Measurements from ENCODE around the gene DLGAP1. TPM values are rescaled to one million over a fixed set of nuclear protein-coding genes. Genes with fewer than 3 reads are reported as not detected.

The DLGAP1 gene
- total and polyA plus RNA-seq, 2 of the 8 experiments (the other 6 are each of a cell fraction or from before 2014, with no cell fraction given): 11.8 to 16.9 TPM

- CTCF ChIA-PET (ENCODE audit: partially characterized antibody): interaction anchor here (1.0 to 2.0 kb wide), 4 partner anchors 11 to 171 kb away, joined by 3 to 6 read pairs (median 4); no protein-coding TSS in a partner anchor
- 85% methylated on average over 3 of the region's 3 CpGs; no CpG with 5 or more reads in 1 of the 2 experiments for WGBS, 2 experiments (ENCODE audit: extremely low coverage in 1 of 2, insufficient coverage in 1 of 2, insufficient read length in 1 of 2, insufficient replicate concordance in 2 of 2, low coverage in 1 of 2, low lambda C conversion rate in 2 of 2, missing lambda C conversion rate in 1 of 2)
- Histone ChIP-seq H4K5ac (ENCODE audit: insufficient read length, low read depth, low read length) (no peak overlapping the region), H3K9ac (replicated peaks in 1 of 4; ENCODE audit: extremely low read depth in 1 of 4, low read depth in 3 of 4, low read length in 3 of 4) (no peak overlapping the region), H3K4me2 (ENCODE audit: insufficient read depth in 1 of 2, low read depth in 2 of 2, low read length in 2 of 2) (0 out of 4 replicates have a peak overlapping the region, but pooled peaks of 1 of the 2 experiments have one; percentile 29), H2AFZ (ENCODE audit: low read length) (no peak overlapping the region), H3K23ac (ENCODE audit: insufficient read length) (no peak overlapping the region), H4K8ac (ENCODE audit: extremely low read depth, insufficient read depth, low read length) (no peak overlapping the region), H2BK20ac (ENCODE audit: low read length) (no peak overlapping the region), H3K56ac (replicated peaks; ENCODE audit: insufficient read length, low read depth, low read length) (no peak overlapping the region), H3K27ac (ENCODE audit: low read depth, low read length) (no peak overlapping the region), H3K4me1 (replicated peaks in 1 of 4; ENCODE audit: control insufficient read depth in 3 of 4, insufficient read depth in 4 of 4, low read length in 3 of 4) (peaks cover 0 to 4% (median 1%) of the 10 kb centered on the region in 4 experiments; a peak in 3 of 7 replicates), H2BK12ac (ENCODE audit: low read depth, low read length) (no peak overlapping the region), H2BK15ac (ENCODE audit: low read length) (no peak overlapping the region), H2BK120ac (replicated peaks; ENCODE audit: low read depth, low read length) (no peak overlapping the region), H2AK5ac (ENCODE audit: low read depth, low read length) (no peak overlapping the region), H3K18ac (ENCODE audit: extremely low read depth, low read length) (no peak overlapping the region; the same call in 1 of the 2 replicates), H4K91ac (replicated peaks; ENCODE audit: insufficient read length, low read length) (no peak overlapping the region), H3K23me2 (ENCODE audit: low read depth, low read length) (no peaks in the 10 kb centered on the region), H2BK5ac (ENCODE audit: low read depth, low read length) (no peak overlapping the region), H3K79me1 (ENCODE audit: low read depth, low read length) (no peaks in the 10 kb centered on the region), H3K4ac (replicated peaks; ENCODE audit: insufficient read length, low read depth, low read length) (no peak overlapping the region), H3K27me3 (replicated peaks in 1 of 4; ENCODE audit: control insufficient read depth in 3 of 4, extremely low read depth in 1 of 4, insufficient read depth in 3 of 4, low read length in 3 of 4) (no peaks in the 10 kb centered on the region), H4K20me1 (replicated peaks in 1 of 2; ENCODE audit: control insufficient read depth in 1 of 2, insufficient read depth in 2 of 2, low read length in 2 of 2) (no peaks in the 10 kb centered on the region), H3K14ac (ENCODE audit: insufficient read length) (no peak overlapping the region), H3K9me3 (ENCODE audit: insufficient read depth in 2 of 2, low read depth in 1 of 2, low read length in 1 of 2) (no peaks in the 10 kb centered on the region), H3K79me2 (ENCODE audit: control insufficient read depth in 1 of 2, insufficient read depth in 2 of 2, low read length in 2 of 2) (no peaks in the 10 kb centered on the region), H3K4me3 (ENCODE audit: extremely low read depth in 1 of 4, insufficient read depth in 2 of 4, low read depth in 3 of 4, low read length in 4 of 4) (peak overlapping the region in 1 of 4 experiments; percentile 20; a peak in 1 of 8 replicates), H3K36me3 (ENCODE audit: control insufficient read depth in 2 of 4, insufficient read depth in 4 of 4, low read length in 3 of 4) (peaks cover 0 to 7% (median 0%) of the 10 kb centered on the region in 4 experiments; a peak in 2 of 8 replicates)
- DNase-seq (ENCODE audit: low read depth in 1 of 2, low spot score in 2 of 2): no peak
- FAIRE-seq: no peak
- POLR2A ChIA-PET (ENCODE audit: partially characterized antibody): no interaction called here
- TF ChIP-seq HDAC2 (IDR thresholded peaks at IDR 0.05; ENCODE audit: borderline replicate concordance in 1 of 2, low read depth in 2 of 2, low read length in 2 of 2) (no peak), USF2 (IDR thresholded peaks at IDR 0.05; ENCODE audit: low read length) (no peak), CREB1 (IDR thresholded peaks at IDR 0.05) (no peak), EZH2 (IDR thresholded peaks at IDR 0.05; ENCODE audit: low read depth, low read length, severe bottlenecking) (no peak), KDM1A (IDR thresholded peaks at IDR 0.05; ENCODE audit: borderline replicate concordance, low read length) (no peak), GABPA (IDR thresholded peaks at IDR 0.05; ENCODE audit: borderline replicate concordance, insufficient read depth, low read length) (no peak), GTF2F1 (IDR thresholded peaks at IDR 0.05; ENCODE audit: borderline replicate concordance, low read depth, low read length) (no peak), CTBP2 (IDR thresholded peaks at IDR 0.05; ENCODE audit: borderline replicate concordance, insufficient read depth, insufficient read length, low read length) (no peak), JUN (IDR thresholded peaks at IDR 0.05; ENCODE audit: low read depth, low read length) (no peak), POLR2AphosphoS5 (IDR thresholded peaks at IDR 0.05; ENCODE audit: low read depth, low read length) (no peak), EP300 (IDR thresholded peaks at IDR 0.05; ENCODE audit: borderline replicate concordance in 1 of 2, low read depth in 2 of 2, low read length in 2 of 2) (no peak), CHD2 (IDR thresholded peaks at IDR 0.05; ENCODE audit: low read length) (no peak)
Measured at GRCh38 chr18:3874581-3874980, 580.5 kb downstream of the DLGAP1 start.
